ENCODE measurements around the gene DDT.
A peak's percentile ranks its signal among the peaks of the same experiment; 100 is the strongest.
"Not testable (repeated sequence)": the region's sequence is repeated elsewhere in the genome, so short reads cannot be mapped to it uniquely, and the experiment has no call there.

Gene DDT

DNA sequence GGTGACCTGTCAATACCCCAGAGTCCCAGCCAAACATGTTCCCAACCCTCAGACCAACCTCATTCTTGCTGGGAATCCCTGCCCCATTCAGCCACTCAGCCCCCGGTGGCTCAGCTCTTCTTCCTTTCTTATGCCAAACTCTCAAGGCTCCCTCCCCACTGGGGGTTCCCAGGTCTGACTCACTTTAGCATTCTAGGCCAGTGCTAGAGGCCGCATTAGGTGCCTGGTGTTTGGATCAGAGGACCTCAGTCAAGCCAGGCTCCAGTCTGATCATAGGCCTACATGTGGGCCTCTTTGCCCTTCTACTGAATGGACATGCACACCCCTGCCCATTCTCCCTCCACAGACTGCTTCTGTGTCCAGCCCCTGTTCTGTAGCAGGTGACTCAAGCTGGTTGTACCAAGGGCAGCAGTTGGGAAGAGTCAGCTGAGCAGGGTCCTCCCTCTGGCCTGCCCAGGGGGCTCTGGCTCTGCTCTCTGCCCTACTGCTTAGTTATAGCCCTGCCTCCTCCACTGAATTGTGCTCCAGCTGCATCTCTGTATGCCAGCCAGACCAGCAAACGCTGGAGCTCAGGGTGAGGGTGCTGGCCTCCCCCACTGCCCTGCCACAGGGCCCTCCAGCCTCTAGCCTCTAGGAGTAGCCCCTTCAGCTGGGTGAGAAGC is 15.5 kb upstream of the DDT start:
- DNase-seq = not testable (repeated sequence)

DNA sequence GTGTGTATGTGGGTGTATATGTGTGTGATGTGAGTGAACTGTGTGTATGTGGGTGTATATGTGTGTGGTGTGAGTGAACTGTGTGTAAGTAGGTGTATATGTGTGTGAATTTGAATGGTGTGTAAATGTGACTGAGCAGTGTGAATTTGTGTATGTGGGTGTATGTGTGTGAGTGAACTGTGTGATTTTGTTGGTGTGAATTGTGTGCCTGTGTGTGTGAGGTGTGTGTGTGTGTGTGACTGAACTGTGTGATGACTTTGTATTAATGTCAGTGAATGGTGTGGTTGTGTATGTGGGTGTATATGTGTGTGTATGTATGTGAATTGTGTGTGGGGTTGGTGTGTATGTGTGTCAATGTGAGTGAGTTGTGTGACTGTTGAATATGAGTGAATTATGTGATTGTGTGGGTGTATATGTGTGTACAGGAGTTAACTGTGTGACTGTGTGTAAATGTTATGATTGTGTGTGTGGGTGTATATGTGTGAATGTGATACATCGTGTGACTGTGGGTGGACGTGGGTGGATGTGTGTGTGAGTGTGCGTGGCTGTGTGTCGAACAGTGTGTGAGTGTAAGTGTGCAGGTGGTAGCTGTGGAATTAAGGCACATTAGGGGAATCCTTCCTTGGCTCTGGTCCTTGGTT is 12.4 kb upstream of the DDT start:
- not testable (repeated sequence) for DNase-seq

DNA sequence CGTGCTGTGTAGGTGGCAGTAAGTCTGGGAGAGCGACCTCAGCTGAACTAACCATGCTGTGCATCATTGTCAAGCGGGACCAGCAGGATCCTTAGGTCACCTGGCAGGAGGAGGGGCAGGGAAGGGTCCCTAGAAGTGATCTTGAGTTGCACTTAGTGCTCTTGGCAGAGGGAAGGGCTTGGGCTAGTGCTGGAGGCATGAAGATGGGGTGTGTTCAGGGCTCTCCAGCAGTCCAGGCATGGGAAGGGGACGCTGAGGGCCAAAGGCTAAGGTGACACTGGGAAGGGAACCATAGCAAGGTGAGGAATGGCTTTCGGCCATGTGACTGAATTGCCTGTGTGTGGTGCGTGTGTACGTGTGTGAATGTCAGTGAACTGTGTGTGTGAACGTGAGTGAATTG is 11.8 kb upstream of the DDT start:
- DNase-seq = not testable (repeated sequence)

GRCh38 chr22:23984430-23984829 is 10.2 kb upstream of the DDT start:
- peak in 8 of 51 donors; percentile 8 to 62 (median 24) for DNase-seq

GRCh38 chr22:23980567-23980966 is 6.3 kb upstream of the DDT start:
- not testable (repeated sequence) for DNase-seq

DNA sequence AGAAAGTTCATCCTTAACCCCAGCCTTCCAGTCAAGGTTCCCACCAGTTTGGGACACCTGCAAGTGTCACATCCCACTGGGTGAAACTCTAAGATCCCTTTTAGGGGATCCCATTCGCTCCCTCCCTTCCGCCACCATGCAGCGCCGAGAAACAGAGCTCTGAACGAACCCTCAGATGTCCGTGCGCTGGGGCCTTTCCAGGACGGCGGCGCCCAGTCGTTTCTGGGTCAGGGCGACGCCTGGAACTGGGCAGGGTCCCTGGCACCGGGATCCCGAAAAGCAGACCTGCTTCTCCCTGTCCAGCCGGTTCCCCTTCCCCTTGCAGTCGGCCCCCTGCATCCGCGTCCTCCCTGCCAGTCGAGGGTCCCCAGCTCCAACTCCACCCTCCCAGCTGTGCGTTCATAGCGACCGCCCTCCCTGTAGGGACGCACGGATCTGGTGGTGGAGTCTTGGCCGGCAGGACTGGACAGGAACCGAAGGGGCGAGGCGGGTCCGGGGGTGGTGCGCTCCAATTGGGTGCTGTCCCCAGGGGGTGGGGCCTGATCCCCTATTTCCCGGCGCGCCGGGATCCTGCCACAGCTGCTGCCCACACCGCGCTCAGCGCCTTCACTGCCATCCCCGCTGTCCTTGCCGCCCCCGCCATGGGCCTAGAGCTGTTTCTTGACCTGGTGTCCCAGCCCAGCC is 5.5 kb upstream of the DDT start, which contains the start of gene GSTT2:
Gene GSTT2 (plus strand): TSS at position 578 of the 684 bp plus-strand sequence.
- not testable (repeated sequence) for DNase-seq

DNA sequence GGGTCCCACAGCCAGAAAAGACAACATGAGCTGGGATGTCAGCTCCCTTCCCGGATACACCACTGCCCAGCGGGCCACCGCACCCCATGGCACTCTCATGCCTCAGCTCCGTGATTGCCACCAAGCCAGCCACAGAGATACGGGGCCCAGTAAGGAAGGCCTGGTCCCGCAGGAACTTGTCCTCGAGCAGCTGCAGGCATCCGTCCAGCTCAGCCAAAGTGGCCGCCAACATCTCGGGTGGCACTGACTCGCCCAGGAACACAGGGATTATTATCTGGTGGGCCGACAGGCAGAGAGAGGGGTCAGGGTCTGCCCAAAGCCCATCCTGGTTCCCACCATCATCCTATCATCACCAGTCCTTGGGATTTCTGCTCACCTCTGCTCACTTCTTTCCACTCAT is 3.1 kb upstream of the DDT start:
- DNase-seq = not testable (repeated sequence)

GRCh38 chr22:23974836-23975352 is 653 bp upstream of the DDT start:
- DNase-seq = not testable (repeated sequence)

DNA sequence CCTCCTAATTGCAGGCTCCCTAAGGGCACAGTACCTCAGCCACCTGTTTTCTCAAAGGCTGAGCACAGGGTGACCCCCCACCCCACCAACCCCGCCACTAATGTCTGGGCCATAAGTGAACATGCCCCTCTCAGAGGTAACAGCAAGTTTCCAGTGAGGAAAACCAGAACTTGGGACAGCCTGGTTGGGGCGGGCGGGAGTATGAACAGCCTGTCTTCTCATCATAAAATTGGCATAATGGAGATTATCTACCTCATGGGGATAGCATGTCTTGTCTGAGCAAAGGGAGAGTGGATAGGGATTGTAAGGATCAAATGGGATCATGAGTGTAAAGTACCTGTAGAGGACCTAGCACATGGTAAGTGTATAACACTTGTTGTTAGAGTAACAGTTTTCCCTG is 2.3 kb downstream of the DDT start:
- DNase-seq = not testable (repeated sequence)

- no peak for DNase-seq
Measured at GRCh38 chr22:23970816-23971486, 3.3 kb downstream of the DDT start.

DNA sequence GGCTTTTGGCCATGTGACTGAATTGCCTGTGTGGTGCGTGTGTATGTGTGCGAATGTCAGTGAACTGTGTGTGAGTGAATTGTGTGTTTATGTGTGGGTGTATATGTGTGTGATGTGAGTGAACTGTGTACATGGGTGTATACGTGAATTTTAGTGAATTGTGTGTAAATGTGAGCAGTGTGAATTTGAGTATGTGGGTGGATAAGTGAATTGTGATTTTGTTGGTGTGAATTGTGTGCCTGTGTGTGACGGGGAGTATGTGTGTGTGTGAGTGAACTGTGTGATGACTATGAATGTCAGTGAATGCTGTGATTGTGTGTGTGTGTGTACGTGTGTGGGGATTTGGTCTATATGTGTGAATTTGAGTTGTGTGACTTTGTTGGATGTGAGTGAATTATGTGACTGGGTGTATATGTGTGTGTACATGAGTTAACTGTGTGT is 4.0 kb downstream of the DDT start:
- no peak for DNase-seq

- no peak for DNase-seq
Measured at GRCh38 chr22:23969071-23969470, 5.2 kb downstream of the DDT start.

GRCh38 chr22:23966568-23966967 is 7.7 kb downstream of the DDT start, which contains the start of gene DDTL:
TSS of gene DDTL (plus strand) at chr22:23966888. CDS start at chr22:23966915, 27 bp downstream.
- DNase-seq = not testable (repeated sequence)

DNA sequence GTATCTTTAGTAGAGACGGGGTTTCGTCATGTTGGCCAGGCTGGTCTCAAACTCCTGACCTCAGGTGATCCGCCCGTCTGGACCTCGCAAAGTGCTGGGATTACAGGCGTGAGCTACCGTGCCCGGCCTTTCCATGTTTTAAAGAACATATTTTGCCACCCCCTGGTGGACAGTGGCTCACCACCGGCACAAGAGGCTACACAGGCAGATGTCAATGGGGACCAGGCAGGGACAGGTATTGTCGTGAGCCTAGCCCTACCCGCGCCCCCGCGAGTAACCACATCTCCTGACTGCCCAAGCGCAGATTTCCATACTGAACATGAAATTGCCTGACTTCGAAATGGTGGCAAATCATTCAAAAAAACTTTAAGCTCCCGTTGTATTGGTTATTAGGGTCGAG is 8.1 kb downstream of the DDT start:
- DNase-seq = not testable (repeated sequence)

GRCh38 chr22:23961084-23961771 is 13.0 kb downstream of the DDT start, which contains the start of gene GSTT2B:
TSS of gene GSTT2B (minus strand) at chr22:23961195. CDS start at chr22:23961131, 64 bp downstream.
- DNase-seq = not testable (repeated sequence)

GRCh38 chr22:23956301-23956900 is 17.8 kb downstream of the DDT start:
- DNase-seq = peak in 49 of 51 donors; percentile 7 to 92 (median 59)

DNA sequence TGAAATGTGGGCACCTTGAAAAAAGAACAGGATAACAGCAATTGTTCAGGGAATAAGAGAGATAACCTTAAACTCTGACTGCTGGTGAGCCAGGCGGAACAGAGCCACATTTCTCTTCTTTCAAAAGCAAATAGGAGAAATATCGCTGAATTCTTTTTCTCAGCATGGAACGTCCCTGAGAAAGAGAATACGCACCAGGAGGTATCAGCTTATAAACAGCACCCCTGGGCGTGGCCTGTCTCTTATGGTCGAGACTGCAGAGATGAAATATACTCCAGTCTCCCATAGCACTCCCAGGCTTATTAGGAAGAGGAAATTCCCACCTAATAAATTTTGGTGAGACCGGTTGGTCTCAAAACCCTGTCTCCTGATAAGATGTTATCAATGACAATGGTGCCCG is 18.4 kb downstream of the DDT start:
- DNase-seq = not testable (repeated sequence)

- DNase-seq = not testable (repeated sequence)
Measured at GRCh38 chr22:23954991-23955305, 19.3 kb downstream of the DDT start.

GRCh38 chr22:23954193-23954990 is 19.8 kb downstream of the DDT start:
- peak in 1 of 51 donors; percentile 13 for DNase-seq

GRCh38 chr22:23953485-23953884 is 20.8 kb downstream of the DDT start:
- not testable (repeated sequence) for DNase-seq
